C1 segment of cervical spinal cord (tissue), 14 donors: ENCODE data around the gene CCDC188.

Experiments
- DNase-seq, 14 donors: peaks; one replicate each; lab custom pipeline; 2025; lab: John Stamatoyannopoulos, UW

CCDC188 gene

GRCh38 chr22:20185750-20186149 is 34.9 kb upstream of the CCDC188 start:
- DNase-seq = no peak

GRCh38 chr22:20184501-20185165 is 33.8 kb upstream of the CCDC188 start:
- DNase-seq = no peak

- no peak for DNase-seq
These were observed 33.0 kb upstream of the CCDC188 start for GRCh38 chr22:20183823-20184222.

- no peak for DNase-seq
These were observed 32.2 kb upstream of the CCDC188 start for GRCh38 chr22:20183101-20183500.

GRCh38 chr22:20182365-20182764 is 31.5 kb upstream of the CCDC188 start:
- DNase-seq = no peak

- no peak for DNase-seq
These were observed 31.0 kb upstream of the CCDC188 start for GRCh38 chr22:20181884-20182236.

- no peak for DNase-seq
These were observed 30.5 kb upstream of the CCDC188 start for GRCh38 chr22:20181194-20181883.

GRCh38 chr22:20180640-20181039 is 29.8 kb upstream of the CCDC188 start:
- DNase-seq = no peak

- DNase-seq = no peak
These were observed 29.4 kb upstream of the CCDC188 start for GRCh38 chr22:20180245-20180630.

- DNase-seq = no peak
These were observed 28.8 kb upstream of the CCDC188 start for GRCh38 chr22:20179455-20180244.

GRCh38 chr22:20178915-20179227 is 28.0 kb upstream of the CCDC188 start:
- DNase-seq = no peak

- no peak for DNase-seq
These were observed 27.4 kb upstream of the CCDC188 start for GRCh38 chr22:20178075-20178914.

GRCh38 chr22:20177217-20177911 is 26.5 kb upstream of the CCDC188 start:
- DNase-seq = no peak

GRCh38 chr22:20176421-20177085 is 25.7 kb upstream of the CCDC188 start:
- no peak for DNase-seq

- no peak for DNase-seq
These were observed 24.7 kb upstream of the CCDC188 start for GRCh38 chr22:20175597-20175900.

- no peak for DNase-seq
These were observed 24.1 kb upstream of the CCDC188 start for GRCh38 chr22:20174785-20175596.

- DNase-seq = no peak
These were observed 22.9 kb upstream of the CCDC188 start for GRCh38 chr22:20173772-20174171.

- no peak for DNase-seq
These were observed 22.4 kb upstream of the CCDC188 start for GRCh38 chr22:20173246-20173645.

- no peak for DNase-seq
These were observed 21.3 kb upstream of the CCDC188 start for GRCh38 chr22:20172141-20172613.
